SK-N-SH (cell line): Measurements from ENCODE around the gene MTERF4. TPM values are rescaled to one million over a fixed set of nuclear protein-coding genes. Genes with fewer than 3 reads are reported as not detected.

Source experiments
- CTCF ChIA-PET: fragments of 300-600, 350-600 bp; formaldehyde crosslinking; extraction: SDS; loops from one replicate; lab custom pipeline; 2021; lab: Yijun Ruan, JAX
- POLR2A ChIA-PET: fragments of 350-600 bp; sonication (Branson Sonifier 250); formaldehyde crosslinking; extraction: SDS; loops from one replicate; lab custom pipeline; 2020; ENCODE audit warnings: antibody characterized with exemption, inconsistent platforms; lab: Yijun Ruan, JAX
- DNase-seq: peaks from one replicate; pipeline ENCODE4 v3.0.0; 2012
- H2AFZ ChIP-seq: fragments of 200-600 bp; sonication (generic); 2 replicates; pipeline ENCODE4 v1.8.1; 2016; ENCODE audit warnings: antibody characterized with exemption, mild to moderate bottlenecking, low read depth
- H3F3A ChIP-seq: fragments of 200-600 bp; sonication (generic); replicated peaks from 2 replicates; pipeline ENCODE3; 2016; ENCODE audit warnings: antibody characterized with exemption, mild to moderate bottlenecking; ENCODE audit not compliant: insufficient read depth
- H3K27ac ChIP-seq, 2 experiments: fragments of 200-500 bp in 1 of 2; fragments of 200-600 bp in 1 of 2; sonication (Bioruptor generic) in 1 of 2; sonication (generic), shearing (Covaris generic) in 1 of 2; 2 replicates each; pipeline versions ENCODE4 v1.5.1 to v1.6.1; 2014 to 2016; ENCODE audit warnings: low read depth in 2 of 2, inconsistent platforms in 1 of 2, low read length in 1 of 2, mild to moderate bottlenecking in 1 of 2, mixed read lengths in 1 of 2
- H3K27me3 ChIP-seq: fragments of 200-600 bp; sonication (generic), shearing (Covaris generic); 2 replicates; pipeline ENCODE4 v1.6.1; 2016; ENCODE audit warnings: mixed run types; ENCODE audit not compliant: insufficient read depth
- H3K36me3 ChIP-seq, 2 experiments: fragments of 200-500 bp in 1 of 2; fragments of 200-600 bp in 1 of 2; sonication (Bioruptor generic) in 1 of 2; sonication (generic) in 1 of 2; replicated peaks in 1 of 2; 2 replicates each; pipeline versions ENCODE3 to v1.5.1; 2014 to 2016; ENCODE audit warnings: low read length in 1 of 2, mild to moderate bottlenecking in 1 of 2; ENCODE audit not compliant: insufficient read depth in 2 of 2, control insufficient read depth in 1 of 2
- H3K4me1 ChIP-seq, 2 experiments: fragments of 200-500 bp in 1 of 2; fragments of 200-600 bp in 1 of 2; sonication (Bioruptor generic) in 1 of 2; sonication (generic), shearing (Covaris generic) in 1 of 2; 2 replicates each; pipeline versions ENCODE4 v1.5.1 to v1.6.1; 2014 to 2016; ENCODE audit warnings: low read depth in 1 of 2, low read length in 1 of 2, mixed run types in 1 of 2; ENCODE audit not compliant: insufficient read depth in 2 of 2, control insufficient read depth in 1 of 2
- H3K4me2 ChIP-seq: fragments of 200-600 bp; sonication (generic), shearing (Covaris generic); 2 replicates; pipeline ENCODE4 v1.6.1; 2017; ENCODE audit warnings: mixed run types
- H3K4me3 ChIP-seq, 2 experiments: fragments of 200-500 bp in 1 of 2; fragments of 200-600 bp in 1 of 2; sonication (Bioruptor generic) in 1 of 2; sonication (generic), shearing (Covaris generic) in 1 of 2; 2 replicates each; pipeline versions ENCODE4 v1.5.1 to v1.8.1; 2014 to 2016; ENCODE audit warnings: low read depth in 2 of 2, inconsistent platforms in 1 of 2, low read length in 1 of 2, mild to moderate bottlenecking in 1 of 2, mixed read lengths in 1 of 2, moderate library complexity in 1 of 2
- H3K79me2 ChIP-seq: fragments of 200-600 bp; sonication (generic); 2 replicates; pipeline ENCODE4 v1.8.1; 2017; ENCODE audit warnings: mild to moderate bottlenecking; ENCODE audit not compliant: insufficient read depth
- H3K9ac ChIP-seq: fragments of 200-600 bp; sonication (generic); 2 replicates; pipeline ENCODE4 v1.6.1; 2017; ENCODE audit warnings: mixed run types
- H3K9me2 ChIP-seq: fragments of 200-600 bp; sonication (generic); 2 replicates; pipeline ENCODE4 v1.6.1; 2017; ENCODE audit warnings: mixed run types
- H3K9me3 ChIP-seq: fragments of 200-600 bp; sonication (generic); 2 replicates; pipeline ENCODE4 v1.6.1; 2017; ENCODE audit warnings: mixed run types, mild to moderate bottlenecking, moderate library complexity
- H4K20me1 ChIP-seq: fragments of 200-600 bp; sonication (generic); 2 replicates; pipeline ENCODE4 v1.6.1; 2017; ENCODE audit warnings: mild to moderate bottlenecking, mixed run types; ENCODE audit not compliant: insufficient read depth
- CHD2 ChIP-seq: fragments of 150-350 bp; IDR thresholded peaks from 2 replicates; pipeline ENCODE4 v1.6.1; 2018; ENCODE audit warnings: low read length; ENCODE audit not compliant: partially characterized antibody
- CTCF ChIP-seq: fragments of 200-600 bp; sonication (generic); IDR thresholded peaks from 2 replicates; pipeline ENCODE4 v1.6.1; 2017; ENCODE audit warnings: antibody characterized with exemption, mild to moderate bottlenecking, moderate library complexity
- ELF1 ChIP-seq: IDR thresholded peaks from 2 replicates; pipeline ENCODE4 v1.4.0; 2012
- EZH2phosphoT487 ChIP-seq: fragments of 200-600 bp; sonication (generic); IDR thresholded peaks from 2 replicates; pipeline ENCODE4 v1.6.1; 2017; ENCODE audit warnings: low read depth, mixed run types, mild to moderate bottlenecking, antibody characterized with exemption, moderate library complexity, borderline replicate concordance
- FOXJ3 ChIP-seq: sonication (generic); formaldehyde crosslinking; IDR thresholded peaks from 2 replicates; pipeline ENCODE4 v1.5.1; 2020; ENCODE audit warnings: mild to moderate bottlenecking, missing genetic modification reagents
- GABPA ChIP-seq: IDR thresholded peaks from 2 replicates; pipeline ENCODE4 v1.4.0; 2012; ENCODE audit warnings: low read depth, mild to moderate bottlenecking
- JUND ChIP-seq: IDR thresholded peaks from 2 replicates; pipeline ENCODE4 v1.4.0; 2012
- MEF2A ChIP-seq: IDR thresholded peaks from 2 replicates; pipeline ENCODE4 v1.4.0; 2012; ENCODE audit warnings: low read depth, borderline replicate concordance
- MXI1 ChIP-seq: IDR thresholded peaks from 2 replicates; pipeline ENCODE4 v1.6.1; 2012; ENCODE audit warnings: mild to moderate bottlenecking, low read depth, low read length, improper control_type of control experiment
- NRF1 ChIP-seq: IDR thresholded peaks from 2 replicates; pipeline ENCODE4 v1.6.1; 2012; ENCODE audit warnings: low read depth, mild to moderate bottlenecking, low read length
- POLR2AphosphoS5 ChIP-seq: IDR thresholded peaks from 2 replicates; pipeline ENCODE4 v1.6.1; 2012; ENCODE audit warnings: low read depth, low read length
- RCOR1 ChIP-seq: fragments of 150-350 bp; IDR thresholded peaks from 2 replicates; pipeline ENCODE4 v1.6.1; 2017; ENCODE audit warnings: antibody characterized with exemption, low read length
- RFX5 ChIP-seq: IDR thresholded peaks from 2 replicates; pipeline ENCODE4 v1.6.1; 2012; ENCODE audit warnings: mild to moderate bottlenecking, improper control_type of control experiment, low read length
- SIN3A ChIP-seq: IDR thresholded peaks from 2 replicates; pipeline ENCODE4 v1.6.1; 2012; ENCODE audit warnings: low read depth, mild to moderate bottlenecking, low read length, moderate library complexity, borderline replicate concordance
- TAF1 ChIP-seq: IDR thresholded peaks from 2 replicates; pipeline ENCODE4 v1.6.1; 2012; ENCODE audit warnings: low read depth, mild to moderate bottlenecking, low read length, moderate library complexity, borderline replicate concordance
- TCF12 ChIP-seq: IDR thresholded peaks from 2 replicates; pipeline ENCODE4 v1.4.0; 2012
- WGBS: methylation state at CpG from one replicate; pipeline ENCODE4 v1.1.6; 2017; ENCODE audit warnings: low lambda C conversion rate; 5-methylcytosine and 5-hydroxymethylcytosine counted together
- polyA plus RNA-seq, 3 experiments: library from polyadenylated mRNA; depleted of rRNA; stranded (reverse); fragments of >200 nt; gene quantifications; 2 replicates each; pipeline ENCODE4 v1.2.3, GENCODE V29; 2012
- TF ChIP-seq, protein P1 (sequence below): fragments of 150-350 bp; IDR thresholded peaks from 2 replicates; pipeline ENCODE4 v1.6.1; 2017; ENCODE audit warnings: antibody characterized with exemption, low read length, low read depth, borderline replicate concordance

Gene MTERF4
- polyA plus RNA-seq, 1 of the 3 experiments (the other 2 are of a cell fraction): 31.0 TPM

GRCh38 chr2:241107031-241107783 lies 5.1 kb upstream of the MTERF4 start:
- ChIA-PET CTCF (interaction anchor here (1.0 to 1.3 kb wide), 2 partner anchors 16 to 256 kb away, joined by 3 read pairs; no protein-coding TSS in a partner anchor), POLR2A (no interaction called here)
- TF ChIP-seq GABPA (no peak), MEF2A (no peak), CHD2 (no peak), POLR2AphosphoS5 (no peak), FOXJ3 (CRISPR knock-in tag) (no peak), MXI1 (no peak), JUND (no peak), ELF1 (no peak), SIN3A (no peak), EZH2phosphoT487 (no peak), TCF12 (no peak), TAF1 (no peak), NRF1 (no peak), RFX5 (no peak), CTCF (no peak), RCOR1 (no peak)
- TF ChIP-seq, protein P1, sequence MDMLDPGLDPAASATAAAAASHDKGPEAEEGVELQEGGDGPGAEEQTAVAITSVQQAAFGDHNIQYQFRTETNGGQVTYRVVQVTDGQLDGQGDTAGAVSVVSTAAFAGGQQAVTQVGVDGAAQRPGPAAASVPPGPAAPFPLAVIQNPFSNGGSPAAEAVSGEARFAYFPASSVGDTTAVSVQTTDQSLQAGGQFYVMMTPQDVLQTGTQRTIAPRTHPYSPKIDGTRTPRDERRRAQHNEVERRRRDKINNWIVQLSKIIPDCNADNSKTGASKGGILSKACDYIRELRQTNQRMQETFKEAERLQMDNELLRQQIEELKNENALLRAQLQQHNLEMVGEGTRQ: no peak
- peaks cover 0 to 5% of the 10 kb centered on the region in 2 experiments; a peak in 1 of 4 replicates for H3K4me1 ChIP-seq
- no peak overlapping the region for H3K4me2 ChIP-seq
- no peak for DNase-seq
- H3K79me2 ChIP-seq: peaks cover 17% of the 10 kb centered on the region
- H4K20me1 ChIP-seq: no peaks in the 10 kb centered on the region
- no peaks in the 10 kb centered on the region for H3K27me3 ChIP-seq
- H3K27ac ChIP-seq: no peak overlapping the region
- no peak overlapping the region for H3K9ac ChIP-seq
- H3K36me3 ChIP-seq: peaks cover 0 to 5% of the 10 kb centered on the region in 2 experiments
- H2AFZ ChIP-seq: no peak overlapping the region
- H3K4me3 ChIP-seq: no peak overlapping the region
- H3F3A ChIP-seq: no peaks in the 10 kb centered on the region
- H3K9me2 ChIP-seq: no peaks in the 10 kb centered on the region
- whole genome bisulfite sequencing: 92% methylated on average over 7 of the region's 9 CpGs
- no peaks in the 10 kb centered on the region for H3K9me3 ChIP-seq
